ENCODE measurements around the gene FCRLA. TPM values are rescaled to one million over a fixed set of nuclear protein-coding genes. Genes with fewer than 3 reads are reported as not detected.
"Not testable (repeated sequence)": the region's sequence is repeated elsewhere in the genome, so short reads cannot be mapped to it uniquely, and the experiment has no call there.

FCRLA gene
- polyA plus RNA-seq, 2 of the 4 experiments (the other 2 are of a cell fraction), result 0.10 TPM; not detected in 1

- H3K4me2 ChIP-seq, result peak overlapping the region; percentile 44; the same call in 2 of the 3 replicates
- DNase-seq (ENCODE audit: low read depth in 1 of 2, low spot score in 1 of 2) (peak; percentile 30 to 54), FAIRE-seq (no peak), ATAC-seq (no peak)
- 0 out of 6 replicates have a peak overlapping the region, but pooled peaks of 1 of the 2 experiments have one; percentile 17 for H3K27ac ChIP-seq
- no peak overlapping the region for H3K4me3 ChIP-seq
- POLR2A ChIA-PET, result no interaction called here
- H3K9me3 ChIP-seq, result no peaks in the 10 kb centered on the region
- TF ChIP-seq BCL3 (IDR thresholded peaks at IDR 0.05) (no peak), FOSL2 (IDR thresholded peaks at IDR 0.05) (no peak), FOSL2 (CRISPR knock-in tag; IDR thresholded peaks at IDR 0.05) (peak; percentile 60)
- WGBS (ENCODE audit: missing lambda C conversion rate), result 43% methylated on average over 8 of the region's 8 CpGs
- CTCF ChIA-PET, result no interaction called here
- H3K4me1 ChIP-seq, result peaks cover 15% of the 10 kb centered on the region; the same call in 2 of the 3 replicates
These were observed 14.8 kb downstream of the FCRLA start for GRCh38 chr1:161721738-161722343.

- peak overlapping the region; percentile 44; the same call in 2 of the 3 replicates for H3K4me2 ChIP-seq
- no peak for DNase-seq (ENCODE audit: low read depth in 1 of 2, low spot score in 1 of 2)
- POLR2A ChIA-PET, result no interaction called here
- CTCF ChIA-PET, result no interaction called here
- no peak for FAIRE-seq
- no peak overlapping the region for H3K4me3 ChIP-seq
- ATAC-seq, result no peak
- H3K27ac ChIP-seq, result no peak overlapping the region
- H3K9me3 ChIP-seq, result no peaks in the 10 kb centered on the region
- peaks cover 15% of the 10 kb centered on the region; the same call in 2 of the 3 replicates for H3K4me1 ChIP-seq
- no peak for TF ChIP-seq ATOH8 (CRISPR knock-in tag; IDR thresholded peaks at IDR 0.05; ENCODE audit: low read depth)
- WGBS (ENCODE audit: missing lambda C conversion rate), result 100% methylated on average over 1 of the region's 1 CpG
These were observed 15.4 kb downstream of the FCRLA start for GRCh38 chr1:161722406-161722805.

- 83% methylated on average over 8 of the region's 8 CpGs for WGBS (ENCODE audit: missing lambda C conversion rate)
- peaks cover 15% of the 10 kb centered on the region; the same call in 2 of the 3 replicates for H3K4me1 ChIP-seq
- no peak overlapping the region for H3K27ac ChIP-seq
- ATAC-seq (no peak), FAIRE-seq (no peak), DNase-seq (ENCODE audit: low read depth in 1 of 2, low spot score in 1 of 2) (no peak)
- H3K9me3 ChIP-seq, result no peaks in the 10 kb centered on the region
- no peak overlapping the region for H3K4me2 ChIP-seq
- H3K4me3 ChIP-seq, result no peak overlapping the region
- TF ChIP-seq HOXB5 (CRISPR knock-in tag; IDR thresholded peaks at IDR 0.05) (no peak), MAFK (IDR thresholded peaks at IDR 0.05; ENCODE audit: partially characterized antibody) (no peak), NPAS2 (CRISPR knock-in tag; IDR thresholded peaks at IDR 0.05; ENCODE audit: borderline replicate concordance) (no peak), ATOH8 (CRISPR knock-in tag; IDR thresholded peaks at IDR 0.05; ENCODE audit: low read depth) (no peak), RCOR1 (IDR thresholded peaks at IDR 0.05; ENCODE audit: low read depth, low read length) (no peak), ZSCAN20 (CRISPR knock-in tag; IDR thresholded peaks at IDR 0.05) (no peak), HOXA7 (CRISPR knock-in tag; IDR thresholded peaks at IDR 0.05) (no peak), HOXB13 (CRISPR knock-in tag; IDR thresholded peaks at IDR 0.05; ENCODE audit: low read depth) (no peak), ZNF302 (CRISPR knock-in tag; IDR thresholded peaks at IDR 0.05) (no peak), CEBPB (IDR thresholded peaks at IDR 0.05) (no peak), HES2 (IDR thresholded peaks at IDR 0.05) (no peak), ZFP36 (IDR thresholded peaks at IDR 0.05; ENCODE audit: borderline replicate concordance, partially characterized antibody) (no peak), NR3C1 (IDR thresholded peaks at IDR 0.05) (no peak), MAZ (IDR thresholded peaks at IDR 0.05; ENCODE audit: borderline replicate concordance, low read depth, low read length) (no peak)
- ChIA-PET CTCF (interaction anchor here (0.5 kb wide), 1 partner anchor 235 kb away, joined by 3 read pairs; no protein-coding TSS in a partner anchor), POLR2A (no interaction called here)
These were observed 16.6 kb downstream of the FCRLA start for GRCh38 chr1:161723459-161724141.

GRCh38 chr1:161725258-161725907 is 18.4 kb downstream of the FCRLA start:
- DNase-seq (ENCODE audit: low read depth in 1 of 2, low spot score in 1 of 2); ATAC-seq; H3K9me3 ChIP-seq; FAIRE-seq: not testable (repeated sequence)
- POLR2A ChIA-PET, result interaction anchor here (2.1 to 2.5 kb wide), 3 partner anchors 10 to 113 kb away, joined by 10 to 19 read pairs (median 12); partner anchors contain the start of gene DUSP12
- WGBS (ENCODE audit: missing lambda C conversion rate), result 72% methylated on average over 22 of the region's 22 CpGs
- H3K4me1 ChIP-seq, result peaks cover 20% of the 10 kb centered on the region; the same call in 2 of the 3 replicates
- peak overlapping the region; percentile 90 to 97 for H3K27ac ChIP-seq
- H3K4me3 ChIP-seq, result peak overlapping the region; percentile 73
- CTCF ChIA-PET, result interaction anchor here (1.1 to 6.4 kb wide), 5 partner anchors 9 to 154 kb away, joined by 3 to 80 read pairs (median 9); no protein-coding TSS in a partner anchor
- peak overlapping the region; percentile 90 for H3K4me2 ChIP-seq

Measured in A549 (cell line).